Measurements from ENCODE around the gene RAI14.

- TF ChIP-seq CTCF (conservative IDR thresholded peaks at IDR 0.05), result no peak
- TF ChIP-seq EZH2 (IDR thresholded peaks at IDR 0.05; ENCODE audit: low read depth), result no peak
Observed at GRCh38 chr5:34608859-34609648, 47.1 kb upstream of the RAI14 start.
